Natural killer cell (primary cell): ENCODE results near the gene BCL2L1. TPM values are rescaled to one million over a fixed set of nuclear protein-coding genes. Genes with fewer than 3 reads are reported as not detected.

Experiments
- ATAC-seq, 3 donors: fragments of 150-1000 bp in 2 of 3; fragments of 200-7000 bp in 1 of 3; cut with Tn5 transposase; 1 replicate in 1 of 3; 2 replicates in 2 of 3; pipeline ENCODE4 v1.10.0; 2021; ENCODE audit warnings: mild to moderate bottlenecking in 2 of 3, moderate library complexity in 2 of 3
- DNase-seq, 2 donors: peaks; one replicate each; pipeline versions ENCODE4 v3.0.0 to v3.0.0-alpha.2; 2013 to 2021; ENCODE audit warnings: mixed read lengths in 1 of 2
- H3K27ac ChIP-seq: one replicate; pipeline ENCODE4 v1.5.1; 2013; ENCODE audit warnings: mild to moderate bottlenecking, low read length
- H3K27me3 ChIP-seq: one replicate; pipeline ENCODE4 v1.6.1; 2013; ENCODE audit warnings: low read length; ENCODE audit not compliant: control insufficient read depth, insufficient read depth
- H3K36me3 ChIP-seq: one replicate; pipeline ENCODE4 v1.6.1; 2013; ENCODE audit warnings: low read length; ENCODE audit not compliant: control insufficient read depth, insufficient read depth
- H3K4me1 ChIP-seq: one replicate; pipeline ENCODE4 v1.6.1; 2013; ENCODE audit warnings: low read length; ENCODE audit not compliant: control insufficient read depth, insufficient read depth
- H3K4me3 ChIP-seq: one replicate; pipeline ENCODE4 v1.5.1; 2013; ENCODE audit warnings: low read length
- H3K9me3 ChIP-seq: one replicate; pipeline ENCODE4 v1.6.1; 2013; ENCODE audit warnings: low read length; ENCODE audit not compliant: control insufficient read depth, insufficient read depth
- H3K27ac Mint-ChIP-seq, 2 donors: one replicate each; pipeline ENCODE4 v1.8.0; 2022; ENCODE audit warnings: mild to moderate bottlenecking in 2 of 2, mixed read lengths in 2 of 2, moderate library complexity in 1 of 2
- H3K27me3 Mint-ChIP-seq, 2 donors: one replicate each; pipeline ENCODE4 v1.8.0; 2022; ENCODE audit warnings: low read depth in 2 of 2, mixed read lengths in 2 of 2
- H3K36me3 Mint-ChIP-seq: one replicate; pipeline ENCODE4 v1.8.0; 2022; ENCODE audit warnings: mixed read lengths
- H3K4me1 Mint-ChIP-seq, 2 donors: one replicate each; pipeline ENCODE4 v1.8.0; 2022; ENCODE audit warnings: mixed read lengths in 2 of 2
- H3K4me3 Mint-ChIP-seq: one replicate; pipeline ENCODE4 v1.8.0; 2022; ENCODE audit warnings: mild to moderate bottlenecking, moderate library complexity, mixed read lengths
- H3K9me3 Mint-ChIP-seq, 2 donors: one replicate each; pipeline ENCODE4 v1.8.0; 2022; ENCODE audit warnings: mixed read lengths in 2 of 2
- CTCF ChIP-seq: fragments of 200-600 bp; IDR thresholded peaks from one replicate; pipeline ENCODE4 v1.8.0; 2022; ENCODE audit warnings: antibody characterized with exemption
- WGBS: methylation state at CpG from one replicate; pipeline ENCODE4 v1.1.7; 2013; ENCODE audit warnings: missing lambda C conversion rate; ENCODE audit not compliant: insufficient coverage; 5-methylcytosine and 5-hydroxymethylcytosine counted together
- intact Hi-C: fragments of 100-400 bp; cut with micrococcal nuclease; formaldehyde crosslinking; loops from one replicate; pipeline ENCODE4 v1.14.2; 2022
- total RNA-seq, 4 donors: library from RNA; stranded (reverse); fragments of 120-200 nt in 1 of 4; gene quantifications; one replicate each; pipeline versions ENCODE4 v1.2.3 to v1.2.4, GENCODE V29; 2013 to 2022

BCL2L1 gene
- total RNA-seq, 3 donors from 2014 or later (not counting 1 experiment from before 2014, with no cell fraction given) = 67.4 to 92.6 (median 78.6) TPM

DNA sequence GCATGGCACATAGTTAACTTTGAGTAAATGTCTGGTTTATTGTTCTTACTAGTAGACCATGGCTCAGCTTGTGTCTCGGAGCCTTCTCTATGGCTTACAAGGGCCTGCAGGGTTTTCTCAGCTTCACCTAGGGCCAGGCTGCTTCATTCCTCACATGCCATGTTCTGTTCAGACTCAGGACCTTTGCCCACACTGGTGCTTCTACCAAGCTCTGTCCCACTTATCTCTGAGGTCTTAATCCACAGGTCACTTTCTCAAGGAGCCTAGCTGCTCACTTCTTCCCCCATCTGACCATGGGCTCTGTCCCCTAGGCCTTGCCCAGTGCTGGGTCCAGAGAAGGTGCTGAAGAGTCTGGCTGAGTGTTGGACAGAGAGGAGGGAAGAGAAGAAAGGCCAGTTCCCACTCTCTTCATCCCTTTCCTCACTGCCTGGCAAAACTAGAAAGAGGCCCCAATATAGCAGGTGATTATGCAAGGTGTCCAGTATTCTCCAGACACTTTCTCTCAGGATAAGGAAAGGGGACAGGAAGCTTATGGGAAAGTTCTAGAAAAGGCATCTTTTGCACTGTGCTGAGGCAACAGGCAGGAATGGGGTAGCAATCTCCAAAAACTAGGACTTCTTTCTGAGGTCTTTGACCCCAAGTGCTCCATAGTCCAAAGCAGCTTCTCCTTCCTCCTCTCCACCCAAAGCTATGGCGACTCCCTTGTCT, 45.0 kb downstream of the BCL2L1 start:
- Histone ChIP-seq H3K9me3 (no peaks in the 10 kb centered on the region), H3K4me3 (no peak overlapping the region), H3K27ac (peak overlapping the region; percentile 50), H3K36me3 (peaks cover 13% of the 10 kb centered on the region), H3K4me1 (peaks cover 92% of the 10 kb centered on the region), H3K27me3 (no peaks in the 10 kb centered on the region)
- 80% methylated on average over 2 of the region's 2 CpGs for WGBS
- H3K27ac Mint-ChIP-seq = peak overlapping the region; percentile 89 to 100
- peaks cover 13% of the 10 kb centered on the region for H3K36me3 Mint-ChIP-seq
- H3K4me1 Mint-ChIP-seq = peaks cover 93 to 94% of the 10 kb centered on the region in 2 donors
- intact Hi-C loops = no loop called here
- peak overlapping the region; percentile 95 for H3K4me3 Mint-ChIP-seq
- DNase-seq (no peak), ATAC-seq (no peak)
- TF ChIP-seq CTCF = no peak
- no peaks in the 10 kb centered on the region for H3K9me3 Mint-ChIP-seq
- H3K27me3 Mint-ChIP-seq = no peaks in the 10 kb centered on the region

DNA sequence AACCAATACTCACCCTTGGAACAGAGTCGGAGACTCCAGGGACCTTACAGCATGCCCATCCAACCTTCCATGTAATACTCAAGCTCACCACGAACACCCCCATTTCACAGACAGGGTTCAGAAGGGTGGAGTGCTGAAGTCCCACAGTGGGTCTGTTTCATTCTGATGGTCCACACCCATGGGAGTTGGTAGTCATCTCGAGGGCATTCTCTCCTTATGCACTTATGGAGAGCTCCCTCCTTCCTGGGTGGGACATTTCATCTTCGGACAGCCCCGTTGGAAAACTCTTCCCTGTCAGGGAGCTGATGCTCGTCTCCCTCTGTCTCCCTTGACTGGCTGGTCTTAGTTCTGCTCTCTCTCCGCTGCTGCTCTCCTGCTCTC, 46.1 kb downstream of the BCL2L1 start:
- 80% methylated on average over 7 of the region's 7 CpGs for WGBS
- no peak for TF ChIP-seq CTCF
- peaks cover 16% of the 10 kb centered on the region for H3K36me3 ChIP-seq
- no peaks in the 10 kb centered on the region for H3K27me3 ChIP-seq
- intact Hi-C loops = no loop called here
- peak overlapping the region; percentile 90 for H3K27ac ChIP-seq
- no peak overlapping the region for H3K4me3 ChIP-seq
- ATAC-seq (no peak), DNase-seq (no peak)
- Mint-ChIP-seq H3K27me3 (no peaks in the 10 kb centered on the region), H3K4me1 (peaks cover 87 to 88% of the 10 kb centered on the region in 2 donors), H3K27ac (peak overlapping the region; percentile 89 to 100), H3K36me3 (peaks cover 13% of the 10 kb centered on the region), H3K9me3 (no peaks in the 10 kb centered on the region), H3K4me3 (peak overlapping the region; percentile 95)
- no peaks in the 10 kb centered on the region for H3K9me3 ChIP-seq
- H3K4me1 ChIP-seq = peaks cover 96% of the 10 kb centered on the region

DNA sequence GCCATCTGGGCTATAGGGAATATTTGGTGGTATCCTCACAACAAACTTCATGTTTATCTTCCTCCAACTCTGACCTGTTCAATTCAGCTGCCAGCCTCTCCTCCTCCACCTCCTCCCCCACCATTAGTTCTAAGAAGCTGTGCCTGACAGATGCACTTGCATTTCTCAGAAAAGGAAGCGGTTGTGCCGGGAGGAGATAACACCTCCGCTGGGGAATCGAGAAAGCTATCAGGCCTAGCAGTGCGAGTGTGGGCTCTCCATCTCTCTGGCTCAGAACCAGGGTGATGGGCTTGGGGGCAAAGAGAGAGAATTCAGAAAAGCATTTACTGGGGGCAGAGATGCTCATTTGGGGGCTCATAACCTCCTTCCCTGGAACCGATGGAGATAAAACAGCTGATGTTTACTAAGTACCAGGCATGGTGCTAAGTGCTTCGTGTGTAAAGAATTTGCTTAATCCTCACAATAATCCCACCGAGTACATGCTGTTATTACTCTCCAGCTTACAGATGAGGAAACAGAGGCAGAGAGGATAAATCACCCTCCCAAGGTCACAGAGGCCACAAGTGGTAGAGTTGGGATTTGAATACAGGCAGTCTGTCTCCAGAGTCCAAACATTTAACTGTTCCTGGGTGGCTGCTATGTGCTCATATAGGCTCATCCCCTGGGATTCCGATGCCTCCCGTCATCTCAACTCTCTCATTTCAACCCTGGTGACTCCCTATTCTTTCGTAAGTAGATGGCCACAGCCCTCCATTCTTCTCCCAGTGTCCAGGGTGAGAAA, 46.6 kb downstream of the BCL2L1 start:
- H3K27ac Mint-ChIP-seq = peak overlapping the region; percentile 89 to 100
- TF ChIP-seq CTCF = no peak
- intact Hi-C loops = loop anchor here (1.0 to 2.0 kb wide), 3 partner anchors 10 to 47 kb away; partner anchors contain the start of gene BCL2L1
- peaks cover 87 to 88% of the 10 kb centered on the region in 2 donors for H3K4me1 Mint-ChIP-seq
- Histone ChIP-seq H3K4me3 (peak overlapping the region; percentile 58), H3K27me3 (no peaks in the 10 kb centered on the region), H3K36me3 (peaks cover 16% of the 10 kb centered on the region), H3K9me3 (no peaks in the 10 kb centered on the region), H3K4me1 (peaks cover 96% of the 10 kb centered on the region), H3K27ac (peak overlapping the region; percentile 90)
- H3K36me3 Mint-ChIP-seq = peaks cover 9% of the 10 kb centered on the region
- no peaks in the 10 kb centered on the region for H3K27me3 Mint-ChIP-seq
- peak overlapping the region; percentile 95 for H3K4me3 Mint-ChIP-seq
- peak; percentile 47 to 76 for DNase-seq
- ATAC-seq = peak; percentile 59 to 75 (median 68)
- no peaks in the 10 kb centered on the region for H3K9me3 Mint-ChIP-seq
- WGBS = 32% methylated on average over 8 of the region's 11 CpGs
